Cardiac fibroblast (primary cell): ENCODE measurements around the gene CLDN24.
A peak's percentile ranks its signal among the peaks of the same experiment; 100 is the strongest.

ENCODE experiments used
- DNase-seq, 2 donors: peaks; one replicate each; pipeline versions ENCODE4 v3.0.0 to v3.0.0-alpha.2; 2010; ENCODE audit warnings: low read depth in 2 of 2
- H3K4me3 ChIP-seq, 2 donors: replicated peaks in 1 of 2; 1 replicate in 1 of 2; 2 replicates in 1 of 2; pipeline ENCODE4 v1.5.1; 2011; ENCODE audit warnings: low read depth in 2 of 2, low read length in 2 of 2, mild to moderate bottlenecking in 2 of 2, moderate library complexity in 1 of 2
- CTCF ChIP-seq: IDR thresholded peaks from one replicate; pipeline ENCODE4 v1.5.1; 2011; ENCODE audit warnings: low read depth, mild to moderate bottlenecking, low read length, inconsistent platforms

The CLDN24 gene

GRCh38 chr4:183342541-183343533 lies 20.6 kb upstream of the CLDN24 start:
- H3K4me3 ChIP-seq: no peak overlapping the region
- DNase-seq: no peak
- no peak for TF ChIP-seq CTCF

GRCh38 chr4:183337833-183338232 lies 15.6 kb upstream of the CLDN24 start:
- TF ChIP-seq CTCF: no peak
- no peak overlapping the region for H3K4me3 ChIP-seq

GRCh38 chr4:183337349-183337748 lies 15.1 kb upstream of the CLDN24 start:
- no peak overlapping the region for H3K4me3 ChIP-seq
- no peak for TF ChIP-seq CTCF
- no peak for DNase-seq

More at GRCh38 chr4:183337833-183338232, 15.6 kb upstream of the CLDN24 start:
- DNase-seq: no peak

GRCh38 chr4:183335369-183335940 lies 13.2 kb upstream of the CLDN24 start:
- no peak for TF ChIP-seq CTCF
- peak; percentile 90 to 96 for DNase-seq

GRCh38 chr4:183333983-183334382 lies 11.8 kb upstream of the CLDN24 start:
- DNase-seq: no peak
- TF ChIP-seq CTCF: no peak
- H3K4me3 ChIP-seq: no peak overlapping the region

More at GRCh38 chr4:183335369-183335940, 13.2 kb upstream of the CLDN24 start:
- H3K4me3 ChIP-seq: no peak overlapping the region

- no peak for TF ChIP-seq CTCF
- no peak overlapping the region for H3K4me3 ChIP-seq
- no peak for DNase-seq
Measured at GRCh38 chr4:183333202-183333601, 11.0 kb upstream of the CLDN24 start.
